AG09319 (cell line): ENCODE results near the gene WT1.
"Not testable (repeated sequence)": the region's sequence is repeated elsewhere in the genome, so short reads cannot be mapped to it uniquely, and the experiment has no call there.

Source experiments
- DNase-seq: peaks from one replicate; pipeline ENCODE4 v3.0.0-alpha.2; 2010; ENCODE audit warnings: low read depth; ENCODE audit errors: extremely low read depth
- TF ChIP-seq, protein P1 (sequence below): IDR thresholded peaks from 2 replicates; pipeline ENCODE4 v1.5.1; 2011; ENCODE audit warnings: low read depth, mild to moderate bottlenecking, inconsistent platforms, low read length, moderate library complexity

Gene WT1

GRCh38 chr11:32435511-32435941 lies at the start of gene WT1:
Gene WT1 (minus strand): TSS chr11:32435539.
- DNase-seq: no peak
- TF ChIP-seq, protein P1, sequence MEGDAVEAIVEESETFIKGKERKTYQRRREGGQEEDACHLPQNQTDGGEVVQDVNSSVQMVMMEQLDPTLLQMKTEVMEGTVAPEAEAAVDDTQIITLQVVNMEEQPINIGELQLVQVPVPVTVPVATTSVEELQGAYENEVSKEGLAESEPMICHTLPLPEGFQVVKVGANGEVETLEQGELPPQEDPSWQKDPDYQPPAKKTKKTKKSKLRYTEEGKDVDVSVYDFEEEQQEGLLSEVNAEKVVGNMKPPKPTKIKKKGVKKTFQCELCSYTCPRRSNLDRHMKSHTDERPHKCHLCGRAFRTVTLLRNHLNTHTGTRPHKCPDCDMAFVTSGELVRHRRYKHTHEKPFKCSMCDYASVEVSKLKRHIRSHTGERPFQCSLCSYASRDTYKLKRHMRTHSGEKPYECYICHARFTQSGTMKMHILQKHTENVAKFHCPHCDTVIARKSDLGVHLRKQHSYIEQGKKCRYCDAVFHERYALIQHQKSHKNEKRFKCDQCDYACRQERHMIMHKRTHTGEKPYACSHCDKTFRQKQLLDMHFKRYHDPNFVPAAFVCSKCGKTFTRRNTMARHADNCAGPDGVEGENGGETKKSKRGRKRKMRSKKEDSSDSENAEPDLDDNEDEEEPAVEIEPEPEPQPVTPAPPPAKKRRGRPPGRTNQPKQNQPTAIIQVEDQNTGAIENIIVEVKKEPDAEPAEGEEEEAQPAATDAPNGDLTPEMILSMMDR: no peak

- TF ChIP-seq, protein P1: no peak
- DNase-seq: no peak
These were observed 44.0 kb upstream of the WT1 start for GRCh38 chr11:32479291-32479690.

- TF ChIP-seq, protein P1: no peak
- no peak for DNase-seq
These were observed 43.0 kb upstream of the WT1 start for GRCh38 chr11:32478277-32478731.

DNA sequence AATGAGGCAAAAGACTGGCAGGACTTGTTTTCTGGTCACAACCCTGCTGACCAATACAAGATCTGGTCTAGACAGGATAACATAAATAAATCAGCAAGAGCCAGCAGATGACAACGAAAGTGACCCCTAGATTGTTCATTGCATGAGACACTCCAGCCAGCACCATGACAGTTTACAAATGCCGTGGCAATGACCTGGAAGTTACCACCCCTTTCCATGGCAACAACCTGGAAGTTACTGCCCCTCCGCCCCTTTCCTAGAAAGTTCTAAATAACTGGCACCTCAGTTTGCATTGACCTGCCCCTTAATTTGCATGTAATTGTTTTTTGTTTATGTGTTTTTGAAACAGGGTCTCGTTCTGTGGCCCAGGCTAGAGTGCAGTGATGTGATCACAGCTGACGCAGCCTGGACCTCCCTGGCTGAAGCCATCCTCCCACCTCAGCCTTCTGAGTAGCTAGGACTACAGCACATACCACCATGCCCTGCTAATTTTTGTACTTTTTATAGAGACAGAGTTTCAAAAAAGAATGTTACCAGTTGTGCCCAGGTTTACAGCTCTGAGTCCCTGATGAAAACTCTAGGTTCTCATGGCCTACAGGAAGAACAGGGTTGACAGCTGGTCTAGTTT lies 38.1 kb upstream of the WT1 start:
- no peak for DNase-seq
- TF ChIP-seq, protein P1: no peak

DNA sequence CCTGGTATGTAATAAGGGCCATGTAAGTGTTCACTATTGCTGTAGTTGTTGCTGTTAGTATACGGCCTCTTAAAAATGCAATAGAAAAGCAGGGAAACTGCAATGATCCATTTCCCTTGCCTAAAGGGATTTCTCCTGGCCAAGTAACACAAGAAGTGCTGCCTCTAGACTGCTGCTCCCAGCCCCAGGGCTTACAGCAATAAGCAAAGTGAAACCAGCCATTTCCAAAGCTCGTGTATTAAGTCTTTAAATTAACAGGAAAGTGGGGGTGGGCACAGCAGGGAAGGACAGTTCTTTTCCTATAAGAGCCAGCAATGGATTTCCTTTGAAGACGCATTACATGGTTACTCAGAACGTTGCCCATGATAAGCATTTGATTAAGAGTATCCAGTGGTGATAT lies 36.9 kb upstream of the WT1 start:
- TF ChIP-seq, protein P1: no peak
- no peak for DNase-seq

DNA sequence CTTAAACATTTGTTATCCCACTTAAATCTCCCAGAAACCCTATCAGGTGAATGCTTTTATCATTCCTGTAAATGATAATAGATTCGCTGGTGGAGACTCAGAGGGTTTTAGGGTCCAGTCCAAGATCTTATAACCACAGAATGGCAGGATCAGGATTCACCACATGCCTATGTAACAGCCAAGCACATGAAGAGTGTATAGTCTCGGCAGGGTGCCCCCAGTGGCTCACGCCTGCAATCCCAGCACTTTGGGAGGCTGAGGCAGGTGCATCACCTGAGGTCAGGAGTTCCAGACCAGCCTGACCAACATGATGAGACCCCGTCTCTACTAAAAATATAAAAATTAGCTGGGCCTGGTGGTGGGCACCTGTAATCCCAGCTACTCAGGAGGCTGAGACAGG lies 36.2 kb upstream of the WT1 start:
- not testable (repeated sequence) for DNase-seq

GRCh38 chr11:32469791-32470190 lies 34.5 kb upstream of the WT1 start:
- TF ChIP-seq, protein P1: no peak
- DNase-seq: no peak
